Measurements from ENCODE around the gene NACAD. TPM values are rescaled to one million over a fixed set of nuclear protein-coding genes. Genes with fewer than 3 reads are reported as not detected.

Gene NACAD
- total RNA-seq, 4 donors from 2014 or later: 6.0 to 10.6 (median 7.2) TPM

DNA sequence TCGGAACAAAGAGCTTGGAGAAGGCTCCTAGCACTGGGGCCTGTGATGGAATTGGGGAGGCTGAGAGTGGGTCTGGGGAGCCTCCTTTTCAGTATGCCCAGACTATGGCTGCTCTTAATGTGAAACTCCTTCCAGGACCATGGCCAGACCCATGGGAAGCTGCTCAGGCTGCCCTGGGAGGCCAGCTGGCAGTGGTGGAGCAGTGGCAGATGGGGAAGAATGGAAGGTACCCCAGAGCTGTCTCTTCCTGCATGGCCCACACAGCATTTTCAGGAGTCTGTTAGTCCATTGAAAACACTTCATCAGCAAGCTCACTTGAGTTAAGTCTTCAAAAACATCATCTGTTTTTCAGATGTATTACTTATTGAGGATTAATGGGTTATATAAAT, 18.5 kb downstream of the NACAD start:
- Histone ChIP-seq H3K27ac (no peak overlapping the region), H3K36me3 (peaks cover 0 to 100% of the 10 kb centered on the region in 2 donors)

DNA sequence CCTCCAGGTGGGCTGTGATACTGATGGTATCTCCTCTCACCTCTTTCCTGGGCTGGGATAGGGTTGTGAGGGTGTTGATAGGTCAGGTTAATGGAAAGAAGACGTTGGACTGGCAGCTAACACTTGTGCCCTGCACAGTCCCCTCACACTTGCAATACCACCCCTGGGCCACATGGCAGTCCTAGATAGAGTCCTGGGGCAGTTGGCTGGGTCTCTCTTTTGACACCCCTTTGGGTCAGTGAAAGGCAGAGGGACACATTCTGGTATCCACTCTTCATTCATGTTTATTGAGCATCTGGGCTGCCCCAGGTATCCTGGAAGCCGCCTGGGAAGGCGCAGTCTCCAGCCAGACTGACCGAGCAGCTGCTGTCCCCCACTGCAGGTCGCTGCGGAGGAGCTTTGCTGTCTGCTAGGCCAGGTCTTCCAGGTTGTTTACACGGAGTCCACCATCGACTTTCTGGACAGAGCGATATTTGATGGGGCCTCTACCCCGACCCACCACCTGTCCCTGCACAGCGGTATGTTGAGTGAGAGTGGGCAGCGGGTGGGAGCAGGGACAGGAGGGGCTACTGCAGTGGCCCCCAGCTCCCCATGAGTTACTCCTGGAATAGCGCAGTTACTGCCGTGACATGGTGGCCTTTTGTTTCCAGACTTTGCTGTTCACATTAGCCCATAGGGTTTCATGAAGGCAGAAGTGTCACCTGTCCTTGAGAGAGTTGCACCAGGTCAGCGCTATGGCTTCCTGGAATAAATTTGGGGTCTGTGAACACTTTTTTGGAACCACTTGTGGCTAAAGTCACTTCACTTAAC, 19.1 kb downstream of the NACAD start:
- peaks cover 0 to 100% of the 10 kb centered on the region in 2 donors for H3K36me3 ChIP-seq

More for the DNA sequence above, 18.5 kb downstream of the NACAD start:
- WGBS, 2 donors (ENCODE audit: low coverage in 1 of 2): no CpG with 5 or more reads among the region's 1 CpG
- Histone ChIP-seq H3K9me3 (no peaks in the 10 kb centered on the region), H3K4me3 (no peak overlapping the region), H3K4me1 (no peaks in the 10 kb centered on the region), H3K27me3 (no peaks in the 10 kb centered on the region)
- no peak for ATAC-seq
- TF ChIP-seq CTCF (IDR thresholded peaks at IDR 0.05): no peak
- TF ChIP-seq POLR2A (IDR thresholded peaks at IDR 0.05): no peak
- no peak for TF ChIP-seq EP300 (IDR thresholded peaks at IDR 0.05)
- no peak for TF ChIP-seq POLR2AphosphoS5 (IDR thresholded peaks at IDR 0.05)

GRCh38 chr7:45068236-45069023, 20.3 kb downstream of the NACAD start:
- TF ChIP-seq CTCF (IDR thresholded peaks at IDR 0.05) (no peak), POLR2AphosphoS5 (IDR thresholded peaks at IDR 0.05) (no peak), POLR2A (IDR thresholded peaks at IDR 0.05) (no peak), EP300 (IDR thresholded peaks at IDR 0.05) (no peak)
- Histone ChIP-seq H3K36me3 (peaks cover 0 to 100% of the 10 kb centered on the region in 2 donors), H3K27me3 (no peaks in the 10 kb centered on the region), H3K4me1 (no peaks in the 10 kb centered on the region), H3K4me3 (no peak overlapping the region), H3K27ac (no peak overlapping the region), H3K9me3 (no peaks in the 10 kb centered on the region)
- WGBS, 2 donors (ENCODE audit: low coverage in 1 of 2): 89 to 95% methylated on average over 3 to 10 of the region's 15 CpGs
- no peak for ATAC-seq

More for the DNA sequence above, 19.1 kb downstream of the NACAD start:
- 92 to 100% methylated on average over 2 to 13 of the region's 15 CpGs for WGBS, 2 donors (ENCODE audit: low coverage in 1 of 2)
- ATAC-seq: no peak
- no peaks in the 10 kb centered on the region for H3K9me3 ChIP-seq
- no peaks in the 10 kb centered on the region for H3K27me3 ChIP-seq
- H3K27ac ChIP-seq: no peak overlapping the region
- H3K4me1 ChIP-seq: no peaks in the 10 kb centered on the region
- no peak for TF ChIP-seq POLR2A (IDR thresholded peaks at IDR 0.05)
- TF ChIP-seq EP300 (IDR thresholded peaks at IDR 0.05): no peak
- no peak for TF ChIP-seq POLR2AphosphoS5 (IDR thresholded peaks at IDR 0.05)
- TF ChIP-seq CTCF (IDR thresholded peaks at IDR 0.05): no peak
- H3K4me3 ChIP-seq: no peak overlapping the region

DNA sequence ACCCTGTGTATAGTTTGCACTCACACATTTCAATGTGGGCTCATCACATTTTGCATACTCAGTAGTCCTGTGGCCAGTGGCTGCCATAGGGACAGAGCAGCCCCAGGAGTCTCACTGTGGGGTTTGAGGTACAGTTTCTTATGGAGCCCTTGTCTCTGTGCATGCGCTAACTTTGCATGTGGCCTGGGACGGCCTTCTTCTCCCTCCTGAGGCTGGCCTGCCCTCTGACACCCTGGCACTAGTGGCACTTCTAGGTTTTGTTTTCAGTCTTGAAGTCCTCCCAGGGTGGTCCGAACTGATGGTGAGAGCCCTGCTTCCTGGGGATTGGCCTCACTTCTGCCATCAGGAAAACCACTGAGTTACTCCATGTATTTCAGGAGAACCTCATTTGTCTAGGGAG, 21.2 kb downstream of the NACAD start:
- WGBS, 2 donors (ENCODE audit: low coverage in 1 of 2): 62 to 83% methylated on average over 1 to 2 of the region's 3 CpGs
- TF ChIP-seq CTCF (IDR thresholded peaks at IDR 0.05) (no peak), EP300 (IDR thresholded peaks at IDR 0.05) (no peak), POLR2AphosphoS5 (IDR thresholded peaks at IDR 0.05) (no peak), POLR2A (IDR thresholded peaks at IDR 0.05) (no peak)

More for the DNA sequence above, 21.2 kb downstream of the NACAD start:
- Histone ChIP-seq H3K27ac (no peak overlapping the region), H3K27me3 (no peaks in the 10 kb centered on the region), H3K4me1 (no peaks in the 10 kb centered on the region), H3K36me3 (peaks cover 0 to 94% of the 10 kb centered on the region in 2 donors), H3K9me3 (no peaks in the 10 kb centered on the region), H3K4me3 (no peak overlapping the region)
- no peak for ATAC-seq
